GM18517 (cell line): ENCODE measurements around the gene RPL10.
A peak's percentile ranks its signal among the peaks of the same experiment; 100 is the strongest.

Experiments used
- ATAC-seq: cut with Tn5 transposase; IDR thresholded peaks from one replicate; pipeline ENCODE4 v1.9.1; 2021; ENCODE audit warnings: mild to moderate bottlenecking, moderate library complexity; ENCODE audit not compliant: unreplicated experiment

RPL10 gene

GRCh38 chrX:154428176-154429171 is 30.3 kb downstream of the RPL10 start, which contains the start of gene ATP6AP1:
TSS of gene ATP6AP1 (plus strand) at chrX:154428677. CDS start at chrX:154428693, 16 bp downstream.
- ATAC-seq, result peak; percentile 89

DNA sequence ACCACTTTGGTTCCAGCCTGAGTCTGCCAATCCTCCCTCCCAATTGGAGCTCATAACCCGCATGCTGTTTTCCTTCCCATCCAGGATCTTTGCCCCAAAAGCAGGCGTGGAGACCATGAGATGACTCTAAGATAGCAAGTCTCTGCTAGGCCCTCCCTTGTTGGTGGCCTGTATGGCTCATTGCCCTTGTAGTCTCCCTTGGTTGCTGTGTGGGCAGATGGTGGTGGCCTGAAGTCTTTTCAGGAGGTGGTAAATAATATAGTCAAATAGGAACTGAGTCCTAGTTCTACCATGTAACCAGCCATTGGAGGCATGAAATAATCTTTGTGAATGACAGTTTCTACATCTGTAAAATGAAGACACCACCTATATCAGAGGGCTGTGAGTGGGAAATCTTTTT is 31.5 kb downstream of the RPL10 start:
- ATAC-seq, result no peak

- ATAC-seq, result no peak
These were observed 32.3 kb downstream of the RPL10 start for GRCh38 chrX:154430479-154430878.

GRCh38 chrX:154430916-154431315 is 32.7 kb downstream of the RPL10 start:
- no peak for ATAC-seq

GRCh38 chrX:154431341-154431740 is 33.2 kb downstream of the RPL10 start:
- ATAC-seq, result no peak

DNA sequence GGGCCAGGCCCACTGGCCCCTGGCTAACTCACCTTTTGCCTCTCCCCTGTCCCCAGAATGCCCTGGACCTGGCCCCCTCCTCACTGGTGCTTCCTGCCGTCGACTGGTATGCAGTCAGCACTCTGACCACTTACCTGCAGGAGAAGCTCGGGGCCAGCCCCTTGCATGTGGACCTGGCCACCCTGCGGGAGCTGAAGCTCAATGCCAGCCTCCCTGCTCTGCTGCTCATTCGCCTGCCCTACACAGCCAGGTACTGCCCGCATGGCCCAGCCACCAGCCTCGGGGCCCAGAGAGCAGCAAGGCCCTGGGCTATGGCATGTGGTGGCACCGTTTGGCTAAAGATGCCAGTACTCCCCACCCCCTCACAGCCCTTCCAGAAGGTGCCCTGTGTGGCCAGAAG is 34.0 kb downstream of the RPL10 start:
- ATAC-seq, result no peak

DNA sequence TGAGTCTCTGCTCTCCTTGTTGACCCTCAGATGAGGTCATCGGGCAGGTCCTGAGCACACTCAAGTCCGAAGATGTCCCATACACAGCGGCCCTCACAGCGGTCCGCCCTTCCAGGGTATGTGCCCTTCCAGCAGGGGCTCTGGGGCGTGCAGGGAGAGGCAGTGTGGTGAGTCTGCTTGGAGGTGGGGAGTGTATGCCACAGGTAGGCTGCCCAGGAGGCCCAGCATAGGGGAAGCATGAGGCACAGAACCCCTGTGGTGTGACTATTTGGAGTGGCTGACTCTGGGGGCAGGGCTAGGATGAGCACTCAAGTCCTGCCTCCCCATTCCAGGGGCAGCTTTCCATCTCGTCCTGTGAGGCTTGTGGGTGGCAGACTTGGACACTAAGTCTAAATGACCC is 35.4 kb downstream of the RPL10 start:
- no peak for ATAC-seq

- no peak for ATAC-seq
These were observed 36.4 kb downstream of the RPL10 start for GRCh38 chrX:154434394-154435168.

- ATAC-seq, result no peak
These were observed 37.1 kb downstream of the RPL10 start for GRCh38 chrX:154435171-154435733.

GRCh38 chrX:154436374-154436982 is 38.3 kb downstream of the RPL10 start:
- no peak for ATAC-seq

DNA sequence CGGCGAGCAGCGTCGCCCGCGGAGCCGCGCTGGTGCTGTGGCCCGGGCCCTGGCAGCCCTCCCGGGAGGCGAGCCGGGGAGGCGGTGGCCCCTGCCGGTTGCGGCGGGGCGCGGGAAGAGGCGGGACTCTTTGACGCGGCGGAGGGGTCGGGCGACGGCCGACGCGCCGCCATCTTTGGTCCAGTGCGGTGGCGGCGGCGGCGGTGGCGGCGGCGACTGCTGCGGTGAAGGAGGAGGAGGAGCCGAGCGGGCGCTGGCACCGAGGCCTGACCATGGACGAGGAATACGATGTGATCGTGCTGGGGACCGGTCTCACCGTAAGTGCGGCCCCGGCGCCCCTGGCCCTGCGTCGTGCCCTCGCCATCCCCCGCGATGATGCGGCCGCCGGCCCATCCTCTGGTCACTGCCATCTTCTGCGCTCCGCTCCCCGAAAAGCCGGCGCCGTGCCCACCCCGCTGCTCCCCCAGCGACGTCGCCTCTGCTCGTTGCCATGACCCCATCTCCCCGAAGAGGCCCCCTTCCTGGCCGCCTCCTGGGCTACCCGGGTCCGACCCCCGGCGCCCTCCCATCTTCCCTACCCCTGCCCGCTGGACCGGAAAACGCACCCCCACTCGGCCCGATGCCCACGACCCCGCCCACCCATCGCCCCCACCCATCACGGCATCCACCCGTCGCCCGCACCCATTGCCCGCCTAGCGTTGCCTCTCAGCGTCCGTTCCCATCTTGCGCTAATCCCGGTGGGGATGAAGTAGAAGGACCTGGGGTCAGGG is 39.0 kb downstream of the RPL10 start, which contains the start of gene GDI1:
TSS of gene GDI1 (plus strand) at position 172 of the 770 bp plus-strand sequence. CDS start at position 273, 101 bp downstream.
- ATAC-seq, result peak; percentile 48

GRCh38 chrX:154437971-154438893 is 40.1 kb downstream of the RPL10 start:
- no peak for ATAC-seq

DNA sequence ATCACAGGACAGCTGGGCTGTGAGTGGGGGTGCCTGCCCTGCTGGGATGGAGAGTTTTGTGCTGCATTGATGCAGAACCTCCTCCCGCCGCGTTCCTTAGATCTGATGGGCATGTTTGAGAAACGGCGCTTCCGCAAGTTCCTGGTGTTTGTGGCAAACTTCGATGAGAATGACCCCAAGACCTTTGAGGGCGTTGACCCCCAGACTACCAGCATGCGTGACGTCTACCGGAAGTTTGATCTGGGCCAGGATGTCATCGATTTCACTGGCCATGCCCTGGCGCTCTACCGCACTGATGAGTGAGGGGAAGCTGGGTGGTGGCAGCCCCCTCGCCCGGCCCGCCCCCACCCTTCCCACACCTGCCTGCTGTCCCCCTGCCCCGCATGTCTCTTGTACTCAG is 41.7 kb downstream of the RPL10 start:
- no peak for ATAC-seq

- ATAC-seq, result no peak
These were observed 42.6 kb downstream of the RPL10 start for GRCh38 chrX:154440623-154441357.

DNA sequence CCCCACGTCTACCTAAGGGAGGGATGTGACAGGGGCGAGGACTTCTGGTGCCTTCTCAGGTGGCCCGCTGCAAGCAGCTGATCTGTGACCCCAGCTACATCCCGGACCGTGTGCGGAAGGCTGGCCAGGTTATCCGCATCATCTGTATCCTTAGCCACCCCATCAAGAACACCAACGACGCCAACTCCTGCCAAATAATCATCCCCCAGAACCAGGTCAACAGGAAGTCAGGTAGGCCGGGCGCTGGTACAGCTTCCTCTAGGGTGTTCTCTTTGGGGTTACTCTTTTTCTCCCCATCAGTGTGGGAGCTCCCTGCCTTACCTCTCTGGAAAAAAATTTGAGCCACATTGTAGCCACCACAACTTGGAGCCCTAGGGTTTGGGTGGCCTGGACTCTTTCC is 43.4 kb downstream of the RPL10 start:
- no peak for ATAC-seq

- ATAC-seq, result no peak
These were observed 44.0 kb downstream of the RPL10 start for GRCh38 chrX:154441984-154442707.

- no peak for ATAC-seq
These were observed 45.3 kb downstream of the RPL10 start for GRCh38 chrX:154443479-154443910.
